Mesenteric fat pad (tissue), 1 donor: Measurements from ENCODE around the gene RUNX3. TPM values are rescaled to one million over a fixed set of nuclear protein-coding genes. Genes with fewer than 3 reads are reported as not detected.

Source experiments
- DNase-seq: peaks from one replicate; pipeline ENCODE4 v3.0.0-alpha.2; 2020; ENCODE audit warnings: low spot score
- total RNA-seq: library from RNA; stranded (reverse); fragmentation: NEBNext Ultra II Directional; extraction: Animal tissue kit (Norgen Biotek cat#: 25700); gene quantifications from one replicate; pipeline ENCODE4 v1.2.1, GENCODE V29; 2021
- donor health status: DM: yes; HTN: yes; CAD: no.

Gene RUNX3
- total RNA-seq, 1 donor from 2014 or later: 3.4 TPM

DNA sequence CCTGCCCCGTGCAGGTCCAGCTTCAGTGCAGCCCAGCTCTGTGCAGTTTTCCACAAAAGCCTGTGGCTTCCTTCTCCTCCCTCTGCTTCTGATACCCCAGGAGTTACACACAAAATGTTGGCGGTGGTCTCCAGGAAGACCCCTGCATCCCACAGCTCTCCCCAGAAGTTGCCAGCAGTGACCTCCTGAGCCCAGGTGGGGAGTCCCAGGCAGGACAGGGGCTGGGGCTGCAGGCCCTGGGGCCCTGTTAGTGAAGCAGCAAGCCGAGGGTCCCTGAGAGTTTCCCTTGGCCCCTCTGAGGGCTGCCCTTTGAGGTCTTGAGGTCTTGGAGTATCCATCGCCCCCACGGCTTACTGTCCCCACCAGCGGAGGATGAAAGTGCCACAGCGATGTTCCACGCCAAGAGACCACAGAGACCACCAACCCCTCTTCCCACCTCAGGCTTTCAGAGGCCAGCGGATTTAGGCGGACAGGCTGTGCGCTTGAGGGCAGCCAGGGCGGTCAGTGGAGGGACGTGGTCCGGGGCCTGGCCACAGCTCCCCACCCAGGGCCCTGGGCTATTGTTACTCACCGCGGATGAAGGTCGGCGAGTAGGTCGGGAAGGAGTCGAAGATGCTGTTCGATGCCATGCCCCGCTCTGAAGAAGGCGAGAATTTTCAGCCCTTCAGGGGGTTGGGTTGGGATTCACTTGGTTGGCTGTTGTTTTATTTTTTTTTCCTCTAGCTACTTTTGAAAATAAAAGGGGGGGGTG is 34.0 kb upstream of the RUNX3 start:
- no peak for DNase-seq

DNA sequence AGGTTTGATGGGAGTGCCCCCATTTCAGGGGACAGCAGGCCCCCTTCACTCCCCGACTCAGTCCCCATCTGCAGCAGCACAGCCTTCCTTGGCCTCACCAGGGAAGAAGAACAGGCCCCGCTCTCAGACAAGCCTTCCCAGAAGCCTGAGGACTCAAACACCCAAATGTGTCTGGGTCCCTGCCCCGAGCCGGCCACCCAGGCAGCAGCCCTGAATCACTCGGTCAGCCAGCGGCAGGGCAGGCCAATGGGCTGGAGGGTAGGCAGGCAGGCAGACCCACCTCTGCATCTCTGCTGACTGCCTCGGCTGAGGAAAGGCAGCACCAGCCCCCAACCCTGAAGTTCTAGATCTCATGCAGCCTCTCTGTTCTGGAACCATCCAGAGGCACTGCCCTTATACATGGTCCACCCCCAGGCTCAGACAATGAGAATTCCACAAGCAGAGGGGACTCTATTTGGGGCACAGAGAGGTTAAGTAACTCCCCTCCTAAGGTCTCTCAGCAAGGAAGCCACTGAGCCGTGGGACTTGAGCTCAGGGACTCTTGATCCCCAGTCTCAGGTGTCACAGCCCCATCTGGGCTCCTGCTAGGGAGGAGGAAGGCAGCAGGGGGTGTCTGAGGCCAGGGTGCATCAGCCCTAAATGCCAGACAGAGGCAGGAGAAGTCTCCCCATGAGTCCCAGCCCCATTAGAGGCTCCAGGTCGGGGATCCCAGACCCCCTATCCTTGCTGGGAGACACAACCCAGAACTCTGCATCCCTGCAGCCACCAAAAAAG is 33.2 kb upstream of the RUNX3 start:
- no peak for DNase-seq

DNA sequence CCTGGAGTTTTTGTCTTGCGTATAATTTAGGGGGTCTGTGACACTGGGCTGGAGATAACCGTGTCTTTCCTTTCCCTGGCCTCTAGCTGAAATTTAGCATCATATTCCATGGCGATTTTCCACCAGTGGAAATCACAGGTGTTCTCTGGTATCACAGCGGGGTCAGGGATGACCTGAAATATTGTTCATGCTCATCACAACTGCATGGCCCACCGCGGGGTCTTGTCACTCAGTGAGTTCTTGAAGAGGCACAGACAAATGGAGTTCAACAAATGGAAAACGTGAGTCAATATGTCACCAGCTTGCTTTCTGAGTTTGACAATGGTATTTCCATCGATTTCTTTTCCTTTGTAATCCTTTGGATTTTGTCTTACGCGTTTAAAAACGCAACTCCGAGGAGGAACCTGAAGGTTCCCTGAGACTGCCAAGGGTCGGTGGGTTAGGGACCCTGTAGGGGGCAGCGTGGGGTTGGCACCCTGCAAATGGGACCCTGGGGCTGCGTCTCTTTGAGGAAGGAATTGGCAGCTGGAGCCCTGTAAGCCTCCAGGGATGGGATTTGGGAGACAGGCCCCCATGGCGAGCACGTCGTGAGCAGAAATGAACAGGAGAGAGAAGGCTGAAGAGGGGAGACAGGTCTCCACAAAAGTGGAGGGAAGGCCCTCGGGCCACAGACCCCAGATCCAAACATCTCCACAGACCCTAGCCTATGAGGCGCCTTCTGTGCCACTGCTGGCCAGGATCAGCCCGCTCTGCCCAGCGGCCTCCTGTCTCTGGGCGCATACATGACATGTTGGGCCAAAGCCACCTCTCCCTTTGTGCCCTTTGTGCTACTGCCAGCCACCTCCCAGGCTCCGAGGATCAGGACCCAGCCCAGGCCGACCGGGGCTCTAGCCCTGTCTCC is 32.1 kb upstream of the RUNX3 start:
- no peak for DNase-seq

DNA sequence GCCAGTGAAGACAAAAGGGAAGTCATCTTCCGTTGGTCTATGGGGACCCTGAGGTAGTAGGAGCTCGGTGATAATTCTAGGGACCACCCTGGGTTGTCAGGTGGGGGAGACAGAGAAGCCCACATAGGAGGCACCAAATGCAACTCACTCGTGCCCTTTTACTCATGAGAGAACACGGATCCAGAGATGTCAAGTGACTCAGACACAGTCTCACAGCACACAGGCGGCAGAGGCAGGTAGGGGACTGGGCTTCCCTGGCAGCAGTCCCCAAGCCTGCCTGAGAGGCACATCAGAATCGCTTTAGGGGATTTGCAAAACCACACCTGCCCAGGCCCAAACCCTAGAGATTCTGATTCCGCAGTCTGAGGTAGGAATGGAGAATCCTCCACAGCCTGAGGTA is 31.3 kb upstream of the RUNX3 start:
- no peak for DNase-seq

DNA sequence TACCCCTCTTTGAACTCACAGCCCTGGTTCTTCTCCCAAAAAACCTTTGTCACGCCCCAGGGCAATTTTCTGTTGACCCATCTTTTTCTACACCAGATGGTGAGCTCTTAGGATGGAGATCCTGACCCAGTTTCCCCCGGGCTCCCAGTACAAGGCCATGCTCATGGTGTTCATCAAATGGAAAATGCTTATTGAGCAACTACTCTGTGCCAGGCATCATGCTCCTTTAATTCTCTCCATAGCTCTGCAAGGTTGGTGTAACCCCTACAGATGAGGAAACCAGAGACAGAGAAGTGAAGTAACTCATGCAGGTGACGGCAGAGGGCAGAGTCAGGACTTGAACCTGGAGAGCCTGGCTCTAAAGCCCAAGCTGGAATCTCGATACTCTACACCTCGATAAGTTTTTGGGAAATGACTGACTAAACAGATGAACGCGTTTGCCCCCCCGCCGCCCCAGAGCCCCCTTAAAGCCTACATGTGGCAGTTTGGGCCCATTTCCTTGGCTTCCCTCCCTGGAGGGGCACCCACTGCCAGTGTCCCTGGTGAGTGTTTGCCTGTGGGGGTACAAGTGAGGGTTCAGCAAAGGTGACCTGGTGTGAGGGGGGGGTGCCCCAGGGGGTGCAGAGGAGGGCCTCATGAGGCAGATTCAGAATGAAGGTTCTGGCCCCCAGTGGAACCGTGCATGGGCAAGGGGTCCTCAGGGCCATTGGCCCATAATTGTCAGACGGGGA is 30.2 kb upstream of the RUNX3 start:
- no peak for DNase-seq

DNA sequence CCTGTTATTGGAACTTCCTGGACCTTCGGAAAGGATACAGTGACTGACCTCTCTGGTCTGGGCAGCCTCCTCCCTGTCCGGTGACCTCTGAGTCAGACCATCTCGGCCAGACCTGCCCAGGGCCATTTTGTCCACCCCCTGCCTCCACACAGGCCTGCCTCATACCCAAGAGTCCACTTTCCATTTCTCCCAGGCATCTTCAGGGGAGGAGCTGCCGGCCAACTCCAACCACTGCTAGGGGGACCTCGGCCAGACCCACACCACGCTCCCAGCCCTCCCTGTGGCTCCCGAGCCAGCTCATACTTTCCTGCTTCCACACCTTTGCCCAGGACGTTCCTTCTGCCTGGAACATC is 29.5 kb upstream of the RUNX3 start:
- no peak for DNase-seq

DNA sequence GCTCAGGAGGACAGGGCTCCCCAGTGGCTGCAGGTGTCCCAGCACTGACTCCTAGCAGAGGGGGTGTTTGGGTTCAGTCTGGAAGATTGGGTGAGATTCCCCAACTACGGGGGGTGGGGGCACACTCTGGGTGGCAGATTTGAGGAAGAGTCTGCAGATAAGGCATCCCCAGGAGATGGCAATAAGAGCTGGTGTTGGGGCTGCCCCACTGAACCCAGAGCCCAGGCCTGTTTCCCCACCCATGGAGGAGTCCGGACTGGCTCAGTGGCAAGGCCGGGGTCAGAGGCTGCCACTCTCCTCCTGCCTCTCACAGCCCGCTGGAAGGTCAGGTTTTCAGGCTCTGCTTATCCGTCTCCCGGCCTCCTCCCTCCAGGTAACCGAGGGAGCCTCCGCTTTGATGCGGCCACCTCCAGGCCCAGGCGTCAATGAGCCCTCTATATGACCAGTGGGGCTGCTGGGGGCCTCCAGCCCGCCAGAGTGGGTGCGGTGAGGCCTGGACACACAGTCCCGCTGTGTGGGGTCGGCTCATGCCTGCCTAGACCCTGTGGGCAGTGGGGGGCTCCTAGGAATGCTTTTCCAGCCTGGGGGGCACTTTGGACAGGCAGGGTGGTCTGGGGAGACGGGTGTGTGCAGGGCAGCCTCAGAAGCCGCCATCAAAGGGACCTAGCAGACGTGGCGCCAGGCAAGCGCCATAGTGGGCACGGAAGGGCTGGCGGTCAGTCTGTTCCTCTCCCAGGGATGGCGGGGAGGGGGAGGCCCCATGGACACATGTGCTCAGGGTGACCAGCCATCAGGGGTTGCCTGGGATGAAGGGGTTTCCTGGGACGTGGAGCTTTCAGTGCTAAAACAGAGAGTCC is 28.9 kb upstream of the RUNX3 start:
- no peak for DNase-seq

DNA sequence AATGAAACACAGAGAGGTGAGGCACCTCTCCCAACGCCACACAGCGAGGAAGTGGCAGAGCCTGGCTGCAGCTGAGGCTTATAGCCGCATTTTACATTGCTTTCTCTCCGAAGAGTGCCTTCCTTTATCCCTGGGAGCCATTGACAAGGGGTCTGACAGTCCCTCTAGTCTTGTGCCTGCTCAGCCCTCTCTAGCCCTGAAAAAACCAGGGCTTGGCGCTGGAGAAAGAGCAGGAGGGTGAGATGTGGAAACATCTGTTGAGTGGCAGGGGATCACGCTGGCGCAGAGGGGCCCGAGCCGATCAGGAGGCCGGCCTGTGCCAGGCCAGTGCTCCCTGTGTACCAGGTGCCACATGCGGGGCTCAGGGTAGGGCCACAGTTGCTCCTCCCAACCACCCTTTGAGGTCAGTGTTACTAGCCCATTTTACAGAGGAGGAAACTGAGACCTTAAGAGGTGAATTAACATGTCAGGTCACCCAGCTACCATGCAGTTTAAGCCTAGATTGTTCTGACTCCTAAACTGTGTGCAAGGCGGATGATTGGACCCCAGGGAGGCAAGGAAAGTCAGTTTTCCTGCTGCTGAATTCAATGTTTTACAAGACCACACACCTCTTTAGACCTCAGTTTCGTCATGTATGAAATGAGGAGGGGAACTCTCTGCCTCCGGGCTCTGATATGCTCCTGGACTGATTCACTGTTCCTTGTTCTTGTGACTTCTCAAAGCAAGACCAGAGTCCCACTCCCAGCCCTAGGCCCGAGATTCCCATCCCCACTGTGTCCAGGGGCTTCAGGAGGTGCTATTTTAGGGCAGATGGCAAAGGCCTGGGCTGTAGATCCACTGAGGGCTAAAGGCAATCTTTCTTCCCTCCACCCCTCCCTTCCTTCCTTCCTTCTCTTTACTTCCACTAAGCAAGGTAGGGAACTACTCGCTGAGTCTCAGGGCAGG is 28.0 kb upstream of the RUNX3 start:
- DNase-seq: no peak

DNA sequence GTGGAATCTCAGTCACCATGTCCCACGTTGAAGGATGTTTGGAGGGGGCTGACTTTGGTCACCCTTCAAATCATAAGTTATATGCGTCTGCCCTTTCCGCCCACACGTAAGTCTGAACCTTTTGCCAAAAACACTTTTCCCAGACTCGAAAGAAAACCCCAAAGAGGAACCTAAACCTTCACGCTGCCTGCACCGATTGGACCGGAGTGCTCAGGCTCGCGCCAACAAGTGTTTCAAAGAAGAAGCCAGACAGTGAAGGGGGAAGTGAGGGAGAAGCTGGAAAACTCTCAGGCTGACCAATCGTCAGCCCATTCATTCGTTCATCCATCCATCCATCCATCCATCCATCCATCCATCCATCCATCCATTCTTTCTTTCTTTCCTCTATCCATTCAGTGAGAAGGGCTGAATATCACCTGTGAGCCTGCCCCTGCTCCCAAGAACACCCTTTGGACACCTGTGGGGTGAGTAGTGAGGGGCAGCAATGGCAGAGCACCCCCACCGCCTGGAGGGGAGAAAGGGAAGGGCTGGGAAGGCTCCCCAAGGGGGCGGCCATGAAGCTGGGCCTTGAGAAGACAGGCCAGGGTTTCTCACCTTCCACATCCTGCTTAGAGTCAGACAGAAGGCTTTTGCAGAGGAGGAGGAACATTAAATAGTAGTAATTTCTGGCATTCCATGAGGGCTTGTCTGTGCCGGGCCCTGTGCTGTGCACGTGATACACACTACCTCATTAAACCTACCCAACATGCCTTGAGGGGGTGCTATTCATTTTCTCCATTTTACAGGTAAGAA is 27.1 kb upstream of the RUNX3 start:
- no peak for DNase-seq

DNA sequence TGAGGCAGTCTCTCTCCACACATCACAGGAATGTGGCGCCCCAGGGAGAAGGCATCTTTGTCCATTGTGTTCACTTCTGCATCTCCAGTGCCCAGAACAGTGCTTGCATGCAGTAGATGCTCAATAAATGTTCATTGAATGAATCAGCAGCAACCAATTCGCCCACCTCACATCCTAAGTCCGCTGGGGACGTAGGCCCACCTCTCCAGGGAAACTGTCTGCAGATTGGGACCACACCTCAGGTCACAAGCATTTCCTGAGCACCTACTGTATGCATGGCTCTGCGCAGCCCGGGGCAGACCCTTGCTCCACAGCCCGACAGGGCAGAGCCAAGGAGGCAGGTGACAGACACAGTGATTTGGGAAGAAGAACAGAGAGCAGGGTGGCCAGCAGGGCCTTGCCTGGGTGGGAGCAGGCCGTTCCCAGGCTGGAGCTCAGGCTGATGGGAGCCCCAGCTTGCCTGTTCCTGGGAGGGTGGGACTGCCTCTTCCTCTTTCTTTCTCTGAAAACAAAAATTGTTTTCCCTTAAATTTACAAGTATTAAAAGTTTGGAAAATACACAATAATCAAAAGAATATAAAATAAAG is 25.8 kb upstream of the RUNX3 start:
- no peak for DNase-seq

DNA sequence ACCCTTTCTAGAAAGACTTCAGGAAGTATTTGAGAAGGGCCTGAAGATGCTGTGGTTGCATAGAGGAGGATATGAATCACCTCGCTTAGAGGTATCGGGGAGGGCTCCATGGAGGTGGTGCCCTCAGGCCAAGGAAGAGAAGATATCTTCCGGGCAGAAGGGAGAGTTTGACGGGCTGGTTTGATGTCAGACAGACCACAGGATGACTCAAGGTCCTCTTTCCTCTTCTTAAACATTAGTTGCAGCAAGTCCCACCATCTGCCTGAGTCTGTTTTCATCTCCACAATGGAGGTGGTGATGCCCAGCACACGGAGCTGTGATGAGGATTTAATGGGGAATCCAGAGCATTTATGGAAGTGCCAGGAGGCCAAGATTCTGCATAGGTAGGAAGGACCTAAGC is 25.1 kb upstream of the RUNX3 start:
- no peak for DNase-seq

DNA sequence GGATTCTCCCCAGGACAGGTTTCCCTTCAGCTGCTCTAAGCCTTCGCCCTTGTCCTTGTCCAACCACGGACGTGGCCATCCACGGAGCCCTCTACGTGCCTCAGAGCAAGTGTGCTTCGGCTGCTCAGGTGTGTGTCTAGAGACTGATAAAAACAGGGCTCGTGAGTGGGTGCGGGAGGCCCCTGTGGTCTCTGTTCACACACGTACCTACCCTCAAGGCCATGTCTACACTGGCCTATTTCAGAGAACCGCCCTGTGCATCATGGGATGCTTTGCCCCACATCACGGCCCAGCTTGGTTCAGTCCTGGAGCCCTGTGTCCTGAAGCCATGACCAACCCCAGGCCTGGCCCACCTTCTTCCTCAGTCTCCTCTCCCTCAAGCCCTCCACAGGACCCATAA is 24.6 kb upstream of the RUNX3 start:
- DNase-seq: no peak

DNA sequence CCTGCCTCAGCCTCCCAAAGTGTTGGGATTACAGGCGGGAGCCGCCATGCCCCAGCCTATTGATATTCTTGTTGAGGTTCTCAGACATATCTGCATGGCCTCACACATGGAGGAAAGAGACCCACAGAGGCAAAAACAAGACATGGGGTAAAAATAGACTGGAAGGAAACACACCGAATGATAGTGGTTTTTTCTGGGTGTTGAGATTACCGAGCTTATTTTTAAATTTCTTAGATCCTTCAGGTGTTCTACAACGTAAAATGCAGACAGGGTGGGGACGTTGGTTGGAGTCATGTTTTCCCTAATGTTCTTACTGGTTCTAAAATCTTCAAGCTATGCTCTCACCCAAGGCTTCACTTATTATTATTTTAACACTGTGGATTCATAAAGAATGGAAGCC is 23.9 kb upstream of the RUNX3 start:
- no peak for DNase-seq

DNA sequence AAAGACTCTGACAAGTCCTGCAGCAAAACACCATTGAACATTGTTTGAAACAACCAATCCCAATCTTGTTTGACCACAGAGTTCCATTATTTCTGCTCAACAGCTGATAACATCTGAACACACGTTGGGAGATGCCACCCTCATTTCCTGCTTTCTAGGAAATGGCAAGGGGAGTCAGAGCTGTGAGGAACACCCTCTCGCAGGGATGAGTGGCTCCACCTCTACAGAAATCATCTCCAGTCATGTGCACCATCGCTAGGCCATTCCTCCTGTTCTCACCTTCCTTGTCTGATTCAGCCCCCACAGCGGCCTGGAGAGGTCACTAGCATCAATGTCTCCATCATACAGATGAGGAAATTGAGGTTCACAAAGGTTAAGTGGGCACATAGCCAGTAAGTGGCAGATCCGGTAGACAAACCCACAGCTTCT is 22.4 kb upstream of the RUNX3 start:
- no peak for DNase-seq

DNA sequence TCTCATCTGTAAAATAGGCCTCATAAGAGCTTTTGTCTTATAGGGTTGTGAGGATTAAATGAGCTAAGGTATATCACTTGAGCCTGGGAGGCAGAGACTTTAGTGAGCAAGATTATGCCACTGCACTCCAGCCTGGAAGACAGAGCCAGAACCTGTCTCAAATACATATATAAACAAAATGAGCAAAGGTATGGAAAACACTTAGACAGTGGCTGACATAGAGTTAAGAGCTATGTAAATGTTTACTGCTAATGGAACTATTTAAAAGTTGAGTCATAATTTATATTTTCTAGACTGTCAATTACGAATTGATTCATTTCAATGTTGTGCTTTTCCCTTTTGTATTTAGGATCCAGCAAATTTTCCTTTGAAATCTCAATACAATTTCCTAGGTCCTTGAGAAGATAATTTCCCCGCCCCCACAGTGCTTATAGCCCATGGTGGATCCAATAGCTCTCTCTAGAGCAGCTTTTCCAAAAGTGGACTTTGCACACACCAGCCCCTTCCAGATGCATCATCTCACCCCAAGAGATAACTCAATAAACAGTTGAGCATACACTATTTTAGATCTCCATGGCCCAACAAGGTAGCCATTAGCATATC is 21.8 kb upstream of the RUNX3 start:
- DNase-seq: no peak

DNA sequence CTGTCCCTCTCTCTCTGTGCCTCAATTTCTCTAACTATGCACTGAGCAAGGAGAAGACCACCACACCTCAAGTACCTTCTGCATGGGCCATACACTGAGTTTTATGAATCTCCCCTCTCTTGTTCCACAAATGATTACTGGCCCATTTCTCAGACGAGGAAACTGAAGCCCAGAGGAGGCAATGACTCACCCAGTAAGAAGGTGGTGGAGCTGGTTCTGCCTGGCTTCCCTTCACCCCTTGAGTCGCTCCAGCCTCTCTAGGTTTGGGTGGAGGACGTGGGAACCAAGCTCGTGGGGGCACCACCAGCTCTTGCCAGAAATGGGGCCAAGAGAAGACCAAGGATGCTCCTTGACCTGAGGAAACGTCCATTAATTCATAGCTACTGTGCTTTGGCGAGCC is 21.3 kb upstream of the RUNX3 start:
- DNase-seq: no peak

DNA sequence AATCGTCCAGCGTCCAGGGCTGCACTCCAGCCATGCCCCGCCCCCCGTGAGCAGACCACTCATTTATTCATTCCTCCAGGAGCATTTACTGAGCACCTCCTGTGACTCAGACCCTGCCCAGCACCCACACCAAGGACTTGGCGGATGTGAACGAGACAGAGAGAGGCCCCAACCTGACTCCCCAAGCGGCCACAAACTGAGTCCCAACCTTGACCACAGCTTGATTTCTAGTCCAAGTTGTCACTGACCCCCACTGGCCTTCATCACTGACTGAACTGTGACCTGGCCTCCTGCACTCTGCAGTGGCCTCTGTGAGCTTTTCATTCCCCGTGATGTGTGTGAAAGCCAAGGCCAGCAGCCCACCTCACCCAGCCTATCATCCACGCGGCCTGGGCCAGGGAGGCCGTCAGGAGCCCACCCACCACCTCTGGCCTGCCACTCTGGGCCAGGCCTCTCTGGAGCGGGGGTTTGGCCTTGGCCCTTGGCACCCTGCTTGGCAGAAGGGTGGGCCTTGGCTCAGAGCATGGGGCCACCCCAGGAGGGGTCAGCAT is 19.3 kb upstream of the RUNX3 start:
- no peak for DNase-seq
